A549 (cell line): ENCODE data around the gene CCDC154.

Experiments used
- CBX2 ChIP-seq: fragments of 200-600 bp; sonication (generic); IDR thresholded peaks from 2 replicates; pipeline ENCODE4 v1.6.1; 2016; ENCODE audit warnings: low read depth, mild to moderate bottlenecking, borderline replicate concordance
- CHD2 ChIP-seq: fragments of 150-350 bp; IDR thresholded peaks from 2 replicates; pipeline ENCODE4 v1.6.1; 2014; ENCODE audit warnings: low read length; ENCODE audit not compliant: partially characterized antibody
- EP300 ChIP-seq, 2 experiments: fragments of >200 bp; sonication (Bioruptor Twin); formaldehyde crosslinking; IDR thresholded peaks; 2 replicates in 1 of 2; 3 replicates in 1 of 2; pipeline ENCODE4 v1.6.1; 2016 to 2017
- HOXA7 ChIP-seq: fragments of 250-450 bp; sonication (Bioruptor Pico); IDR thresholded peaks from 2 replicates; pipeline ENCODE4 v1.5.0; 2020; ENCODE audit warnings: mild to moderate bottlenecking, moderate library complexity
- JUN ChIP-seq, 2 experiments: fragments of >200 bp; sonication (Bioruptor Twin); formaldehyde crosslinking; IDR thresholded peaks; 2 replicates in 1 of 2; 3 replicates in 1 of 2; pipeline ENCODE4 v1.6.1; 2016 to 2017
- MAZ ChIP-seq: fragments of 150-350 bp; IDR thresholded peaks from 2 replicates; pipeline ENCODE4 v1.6.1; 2014; ENCODE audit warnings: antibody characterized with exemption, low read depth, low read length, borderline replicate concordance
- POLR2A ChIP-seq: IDR thresholded peaks from 2 replicates; pipeline ENCODE4 v1.6.1; 2012; ENCODE audit warnings: mild to moderate bottlenecking, low read length
- REST ChIP-seq: fragments of 200-600 bp; sonication (generic); IDR thresholded peaks from 2 replicates; pipeline ENCODE4 v1.6.1; 2016; ENCODE audit warnings: antibody characterized with exemption, mild to moderate bottlenecking, moderate library complexity
- RFX5 ChIP-seq: fragments of 450-650 bp; IDR thresholded peaks from 2 replicates; pipeline ENCODE4 v1.7.1; 2014; ENCODE audit warnings: antibody characterized with exemption, mild to moderate bottlenecking, moderate library complexity
- SMC3 ChIP-seq: fragments of >200 bp; sonication (Bioruptor Twin); formaldehyde crosslinking; IDR thresholded peaks from 3 replicates; pipeline ENCODE4 v1.6.1; 2018; ENCODE audit warnings: inconsistent platforms
- USF2 ChIP-seq: fragments of 450-650 bp; IDR thresholded peaks from 2 replicates; pipeline ENCODE4 v1.6.1; 2014; ENCODE audit warnings: antibody characterized with exemption
- TF ChIP-seq, protein P1 (sequence below): fragments of >200 bp; sonication (Bioruptor Twin); formaldehyde crosslinking; IDR thresholded peaks from 3 replicates; pipeline ENCODE4 v1.5.1; 2016

- TF ChIP-seq MAZ (no peak), REST (no peak), SMC3 (no peak), RFX5 (no peak), HOXA7 (no peak), CBX2 (no peak), CHD2 (no peak), USF2 (no peak), POLR2A (no peak), EP300 (IDR thresholded peaks at IDR 0.05) (no peak), JUN (IDR thresholded peaks at IDR 0.05) (no peak)
- TF ChIP-seq, protein P1, sequence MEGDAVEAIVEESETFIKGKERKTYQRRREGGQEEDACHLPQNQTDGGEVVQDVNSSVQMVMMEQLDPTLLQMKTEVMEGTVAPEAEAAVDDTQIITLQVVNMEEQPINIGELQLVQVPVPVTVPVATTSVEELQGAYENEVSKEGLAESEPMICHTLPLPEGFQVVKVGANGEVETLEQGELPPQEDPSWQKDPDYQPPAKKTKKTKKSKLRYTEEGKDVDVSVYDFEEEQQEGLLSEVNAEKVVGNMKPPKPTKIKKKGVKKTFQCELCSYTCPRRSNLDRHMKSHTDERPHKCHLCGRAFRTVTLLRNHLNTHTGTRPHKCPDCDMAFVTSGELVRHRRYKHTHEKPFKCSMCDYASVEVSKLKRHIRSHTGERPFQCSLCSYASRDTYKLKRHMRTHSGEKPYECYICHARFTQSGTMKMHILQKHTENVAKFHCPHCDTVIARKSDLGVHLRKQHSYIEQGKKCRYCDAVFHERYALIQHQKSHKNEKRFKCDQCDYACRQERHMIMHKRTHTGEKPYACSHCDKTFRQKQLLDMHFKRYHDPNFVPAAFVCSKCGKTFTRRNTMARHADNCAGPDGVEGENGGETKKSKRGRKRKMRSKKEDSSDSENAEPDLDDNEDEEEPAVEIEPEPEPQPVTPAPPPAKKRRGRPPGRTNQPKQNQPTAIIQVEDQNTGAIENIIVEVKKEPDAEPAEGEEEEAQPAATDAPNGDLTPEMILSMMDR: no peak
Measured at GRCh38 chr16:1432388-1433262, 11.7 kb downstream of the CCDC154 start.
